ENCODE data around the gene MGA.
A peak's percentile ranks its signal among the peaks of the same experiment; 100 is the strongest.

Gene MGA

GRCh38 chr15:41809526-41810220, 149.5 kb downstream of the MGA start:
- DNase-seq, result no peak

GRCh38 chr15:41810651-41811431, 150.6 kb downstream of the MGA start:
- DNase-seq, result no peak

- peak; percentile 86 to 94 (median 90) for DNase-seq
Observed at GRCh38 chr15:41811432-41812195, 151.4 kb downstream of the MGA start.

- no peak for DNase-seq
Observed at GRCh38 chr15:41812820-41813375, 152.7 kb downstream of the MGA start.

DNA sequence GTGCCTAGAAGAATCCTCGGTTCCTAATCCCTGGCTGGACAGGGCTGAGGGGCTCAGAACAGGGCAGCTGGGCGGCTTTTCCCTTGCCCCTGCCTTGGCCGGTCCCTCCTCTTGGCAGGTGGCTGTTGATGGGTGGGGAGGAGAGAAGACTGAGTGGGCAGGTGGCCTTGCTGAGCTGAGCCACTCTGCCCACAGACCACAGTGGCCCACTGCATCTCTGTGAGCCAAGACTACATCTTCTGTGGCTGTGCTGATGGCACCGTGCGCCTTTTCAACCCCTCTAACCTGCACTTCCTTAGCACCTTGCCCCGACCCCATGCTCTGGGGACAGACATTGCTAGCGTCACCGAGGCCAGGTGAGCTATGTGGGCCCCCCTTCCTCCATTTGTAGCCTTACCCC, 153.2 kb downstream of the MGA start:
- no peak for DNase-seq

- DNase-seq, result no peak
Observed at GRCh38 chr15:41814534-41814933, 154.3 kb downstream of the MGA start.

DNA sequence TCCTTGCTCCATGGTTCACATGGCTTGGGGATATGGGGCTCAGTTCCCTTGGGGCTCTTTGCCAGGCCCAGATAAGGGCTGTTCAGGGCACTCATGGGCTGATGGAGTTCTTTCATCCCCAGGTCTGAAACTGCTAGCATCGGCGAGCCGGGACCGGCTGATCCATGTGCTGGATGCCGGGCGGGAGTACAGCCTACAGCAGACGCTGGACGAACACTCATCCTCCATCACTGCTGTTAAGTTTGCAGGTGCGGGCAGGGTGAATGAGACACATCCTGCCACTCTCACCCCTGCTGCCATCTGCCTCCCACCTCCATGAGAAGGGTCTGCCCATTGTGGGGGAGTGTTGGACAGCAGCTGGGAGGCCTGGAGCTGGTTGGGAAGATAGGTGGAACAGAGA, 156.6 kb downstream of the MGA start:
- no peak for DNase-seq

- DNase-seq, result no peak
Observed at GRCh38 chr15:41817327-41817726, 157.1 kb downstream of the MGA start.

GRCh38 chr15:41817781-41818180, 157.6 kb downstream of the MGA start:
- no peak for DNase-seq

GRCh38 chr15:41819455-41820050, 159.3 kb downstream of the MGA start:
- no peak for DNase-seq

DNA sequence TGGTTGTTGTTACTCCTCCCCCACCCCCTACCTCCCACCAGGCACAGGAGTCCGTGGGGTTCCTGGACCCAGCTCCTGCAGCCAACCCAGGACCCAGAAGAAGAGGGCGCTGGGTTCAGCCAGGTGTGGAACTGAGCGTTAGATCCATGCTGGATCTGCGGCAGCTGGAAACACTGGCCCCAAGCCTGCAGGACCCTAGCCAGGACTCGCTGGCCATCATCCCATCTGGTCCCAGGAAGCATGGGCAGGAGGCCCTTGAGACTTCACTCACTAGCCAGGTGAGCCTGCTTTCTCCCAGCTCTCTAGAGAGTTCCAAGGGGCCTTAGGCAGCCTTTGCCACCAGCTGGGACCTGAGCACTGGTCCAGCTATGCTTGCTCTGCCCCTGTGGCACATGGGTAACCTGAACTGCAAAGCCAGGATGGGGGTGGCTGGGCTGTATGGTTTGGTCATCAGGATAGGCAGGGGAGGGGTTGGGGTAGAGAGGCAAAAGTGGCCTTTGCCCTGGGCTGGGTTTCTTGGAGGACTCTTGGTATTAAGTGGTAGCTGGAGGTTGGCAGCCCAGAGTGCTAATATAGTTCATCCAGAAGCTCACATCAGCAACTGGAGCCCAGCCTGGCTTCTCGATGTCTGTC, 160.7 kb downstream of the MGA start:
- no peak for DNase-seq

DNA sequence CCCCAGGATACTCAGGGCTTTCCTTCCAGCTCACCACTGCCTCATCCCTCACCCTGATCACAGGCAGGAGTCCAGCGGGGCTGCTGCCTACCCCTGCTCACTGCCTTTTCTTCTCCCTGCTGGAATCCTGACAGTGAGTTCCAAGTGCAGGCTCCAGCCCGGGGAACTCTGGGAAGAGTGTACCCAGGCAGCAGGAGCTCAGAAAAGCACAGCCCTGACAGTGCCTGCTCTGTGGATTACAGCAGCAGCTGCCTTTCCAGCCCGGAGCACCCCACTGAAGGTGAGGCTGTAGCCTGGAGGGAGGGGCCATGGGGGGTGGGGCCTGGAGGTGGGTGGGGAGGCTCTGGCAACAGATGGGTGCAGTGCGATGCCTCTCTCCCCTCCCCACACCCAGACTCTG, 161.6 kb downstream of the MGA start:
- no peak for DNase-seq

DNA sequence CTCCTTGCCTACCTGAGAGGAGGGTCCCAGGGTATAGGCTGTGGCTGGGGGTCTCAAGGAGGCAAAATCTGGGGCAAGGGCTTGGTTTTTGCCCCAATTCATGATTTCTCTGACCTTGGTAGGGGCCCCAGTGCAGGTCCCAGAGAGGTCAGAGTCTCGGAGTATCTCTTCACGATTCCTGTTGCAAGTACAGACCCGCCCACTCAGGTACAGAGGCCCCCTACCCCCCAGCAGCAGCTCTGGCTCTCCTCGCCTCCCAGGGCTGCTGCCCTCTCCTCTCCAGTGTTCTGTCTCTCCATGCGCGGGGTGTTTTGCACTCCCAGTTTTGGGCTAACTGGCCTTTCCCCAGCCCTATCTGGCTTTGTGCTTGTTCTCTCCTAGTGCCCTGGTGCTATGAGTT, 162.3 kb downstream of the MGA start:
- no peak for DNase-seq
